H9 (cell line): ENCODE measurements around the gene PDGFRB. TPM values are rescaled to one million over a fixed set of nuclear protein-coding genes. Genes with fewer than 3 reads are reported as not detected.

Source experiments
- DNase-seq: peaks from one replicate; pipeline ENCODE4 v3.0.0-alpha.2; 2017
- H2AFZ ChIP-seq: one replicate; pipeline ENCODE4 v1.6.1; 2013; ENCODE audit warnings: mild to moderate bottlenecking, low read length, control low read depth, moderate library complexity
- H2AK5ac ChIP-seq: 2 replicates; pipeline ENCODE4 v1.6.1; 2013; ENCODE audit warnings: low read length, control low read depth, mixed read lengths; ENCODE audit not compliant: insufficient read length
- H2BK120ac ChIP-seq: one replicate; pipeline ENCODE4 v1.6.1; 2013; ENCODE audit warnings: low read depth, mild to moderate bottlenecking, low read length, control low read depth, inconsistent platforms; ENCODE audit not compliant: poor library complexity, severe bottlenecking
- H2BK12ac ChIP-seq: 2 replicates; pipeline ENCODE4 v1.6.1; 2013; ENCODE audit warnings: low read length, control low read depth, mixed read lengths, low read depth; ENCODE audit not compliant: insufficient read length
- H2BK15ac ChIP-seq: 2 replicates; pipeline ENCODE4 v1.6.1; 2013; ENCODE audit warnings: low read depth, low read length, control low read depth
- H2BK20ac ChIP-seq: one replicate; pipeline ENCODE4 v1.6.1; 2013; ENCODE audit warnings: low read depth, mild to moderate bottlenecking, low read length, control low read depth, inconsistent platforms; ENCODE audit not compliant: poor library complexity, severe bottlenecking
- H2BK5ac ChIP-seq: 2 replicates; pipeline ENCODE4 v1.6.1; 2013; ENCODE audit warnings: low read length, control low read depth, mixed read lengths; ENCODE audit not compliant: insufficient read length
- H3K14ac ChIP-seq: 2 replicates; pipeline ENCODE4 v1.6.1; 2013; ENCODE audit warnings: low read length, control low read depth; ENCODE audit not compliant: insufficient read depth
- H3K18ac ChIP-seq: 2 replicates; pipeline ENCODE4 v1.6.1; 2013; ENCODE audit warnings: low read depth, mild to moderate bottlenecking, mixed read lengths, low read length, control low read depth; ENCODE audit not compliant: insufficient read length
- H3K23ac ChIP-seq: 2 replicates; pipeline ENCODE4 v1.6.1; 2013; ENCODE audit warnings: low read length, control low read depth, mixed read lengths, low read depth; ENCODE audit not compliant: insufficient read length
- H3K23me2 ChIP-seq: 2 replicates; pipeline ENCODE4 v1.6.1; 2013; ENCODE audit warnings: low read depth, mild to moderate bottlenecking, mixed read lengths, low read length, control low read depth; ENCODE audit not compliant: insufficient read length, poor library complexity, severe bottlenecking
- H3K27ac ChIP-seq: 2 replicates; pipeline ENCODE4 v1.5.1; 2013; ENCODE audit warnings: low read length, control low read depth, mixed read lengths, low read depth; ENCODE audit not compliant: insufficient read length
- H3K27me3 ChIP-seq: 2 replicates; pipeline ENCODE4 v1.6.1; 2013; ENCODE audit warnings: low read length, control low read depth, inconsistent platforms; ENCODE audit not compliant: insufficient read depth
- H3K4ac ChIP-seq: 2 replicates; pipeline ENCODE4 v1.6.1; 2013; ENCODE audit warnings: low read depth, mild to moderate bottlenecking, control low read depth, inconsistent platforms, low read length, moderate library complexity
- H3K4me1 ChIP-seq: 2 replicates; pipeline ENCODE4 v1.6.1; 2013; ENCODE audit warnings: low read length, control low read depth, inconsistent platforms; ENCODE audit not compliant: insufficient read depth
- H3K4me2 ChIP-seq: 2 replicates; pipeline ENCODE4 v1.6.1; 2013; ENCODE audit warnings: low read length, control low read depth, mixed read lengths; ENCODE audit not compliant: insufficient read length, insufficient read depth
- H3K56ac ChIP-seq: 2 replicates; pipeline ENCODE4 v1.6.1; 2013; ENCODE audit warnings: low read depth, mild to moderate bottlenecking, mixed read lengths, low read length, control low read depth; ENCODE audit not compliant: insufficient read length
- H3K79me1 ChIP-seq: 2 replicates; pipeline ENCODE4 v1.6.1; 2013; ENCODE audit warnings: low read depth, mild to moderate bottlenecking, moderate library complexity, low read length, control low read depth, inconsistent platforms; ENCODE audit not compliant: insufficient read depth, poor library complexity, severe bottlenecking
- H3K79me2 ChIP-seq: 2 replicates; pipeline ENCODE4 v1.6.1; 2013; ENCODE audit warnings: low read length, control low read depth, inconsistent platforms; ENCODE audit not compliant: insufficient read depth
- H3K9ac ChIP-seq: 2 replicates; pipeline ENCODE4 v1.6.1; 2013; ENCODE audit warnings: low read length, control low read depth, mixed read lengths; ENCODE audit not compliant: insufficient read length; ENCODE audit errors: extremely low read depth
- H3K9me3 ChIP-seq: one replicate; pipeline ENCODE4 v1.6.1; 2013; ENCODE audit warnings: low read depth, low read length, inconsistent platforms; ENCODE audit not compliant: control insufficient read depth
- H3T11ph ChIP-seq: one replicate; pipeline ENCODE4 v1.6.1; 2013; ENCODE audit warnings: mild to moderate bottlenecking, low read length, control low read depth, inconsistent platforms
- H4K20me1 ChIP-seq: one replicate; pipeline ENCODE4 v1.6.1; 2013; ENCODE audit not compliant: control insufficient read depth, insufficient read length, insufficient read depth
- H4K5ac ChIP-seq: 2 replicates; pipeline ENCODE4 v1.6.1; 2013; ENCODE audit warnings: low read depth, mild to moderate bottlenecking, mixed read lengths, low read length, control low read depth; ENCODE audit not compliant: insufficient read length
- H4K8ac ChIP-seq: replicated peaks from 2 replicates; pipeline ENCODE4 v1.6.1; 2013; ENCODE audit warnings: low read length, control low read depth, mixed read lengths, low read depth; ENCODE audit not compliant: insufficient read length
- H4K91ac ChIP-seq: 2 replicates; pipeline ENCODE4 v1.6.1; 2013; ENCODE audit warnings: low read depth, mild to moderate bottlenecking, moderate library complexity, mixed read lengths, low read length, control low read depth; ENCODE audit not compliant: insufficient read length
- H3K27ac Mint-ChIP-seq, 3 experiments: 2 replicates in 2 of 3; 3 replicates in 1 of 3; pipeline ENCODE4 v1.8.0; 2020 to 2021; ENCODE audit warnings: mixed read lengths in 3 of 3, mild to moderate bottlenecking in 1 of 3, moderate library complexity in 1 of 3
- H3K27me3 Mint-ChIP-seq: 2 replicates; pipeline ENCODE4 v1.8.0; 2021; ENCODE audit warnings: low read depth, mild to moderate bottlenecking, moderate library complexity, mixed read lengths
- H3K36me3 Mint-ChIP-seq, 3 experiments: 2 replicates in 2 of 3; 3 replicates in 1 of 3; pipeline ENCODE4 v1.8.0; 2020 to 2021; ENCODE audit warnings: low read depth in 3 of 3, mixed read lengths in 3 of 3; ENCODE audit not compliant: insufficient read depth in 1 of 3
- H3K4me1 Mint-ChIP-seq, 2 experiments: 2 replicates each; pipeline ENCODE4 v1.8.0; 2020; ENCODE audit warnings: mixed read lengths in 2 of 2
- H3K4me3 Mint-ChIP-seq, 2 experiments: 2 replicates in 1 of 2; 3 replicates in 1 of 2; pipeline ENCODE4 v1.8.0; 2020 to 2021; ENCODE audit warnings: mild to moderate bottlenecking in 2 of 2, mixed read lengths in 2 of 2, moderate library complexity in 1 of 2
- H3K9me3 Mint-ChIP-seq, 2 experiments: 2 replicates in 1 of 2; 3 replicates in 1 of 2; pipeline ENCODE4 v1.8.0; 2020; ENCODE audit warnings: mild to moderate bottlenecking in 2 of 2, mixed read lengths in 2 of 2, moderate library complexity in 1 of 2
- WGBS: extraction: QIAGEN DNeasy Blood & Tissue Kit; methylation state at CpG from one replicate; pipeline ENCODE4 v1.1.7; 2013; ENCODE audit warnings: missing lambda C conversion rate, low lambda C conversion rate, mixed read lengths; ENCODE audit not compliant: insufficient read length; ENCODE audit errors: extremely low coverage; 5-methylcytosine and 5-hydroxymethylcytosine counted together
- total RNA-seq: library from RNA; stranded (reverse); gene quantifications from 2 replicates; pipeline ENCODE4 v1.2.1, GENCODE V29; 2021
- TF ChIP-seq, protein P1 (sequence below): fragments of 200-600 bp; sonication (generic); conservative IDR thresholded peaks from 3 replicates; pipeline ENCODE4 v1.8.0; 2021; ENCODE audit warnings: antibody characterized with exemption, mild to moderate bottlenecking

Gene PDGFRB
- total RNA-seq, 1 experiment from 2014 or later, result 2.2 TPM

DNA sequence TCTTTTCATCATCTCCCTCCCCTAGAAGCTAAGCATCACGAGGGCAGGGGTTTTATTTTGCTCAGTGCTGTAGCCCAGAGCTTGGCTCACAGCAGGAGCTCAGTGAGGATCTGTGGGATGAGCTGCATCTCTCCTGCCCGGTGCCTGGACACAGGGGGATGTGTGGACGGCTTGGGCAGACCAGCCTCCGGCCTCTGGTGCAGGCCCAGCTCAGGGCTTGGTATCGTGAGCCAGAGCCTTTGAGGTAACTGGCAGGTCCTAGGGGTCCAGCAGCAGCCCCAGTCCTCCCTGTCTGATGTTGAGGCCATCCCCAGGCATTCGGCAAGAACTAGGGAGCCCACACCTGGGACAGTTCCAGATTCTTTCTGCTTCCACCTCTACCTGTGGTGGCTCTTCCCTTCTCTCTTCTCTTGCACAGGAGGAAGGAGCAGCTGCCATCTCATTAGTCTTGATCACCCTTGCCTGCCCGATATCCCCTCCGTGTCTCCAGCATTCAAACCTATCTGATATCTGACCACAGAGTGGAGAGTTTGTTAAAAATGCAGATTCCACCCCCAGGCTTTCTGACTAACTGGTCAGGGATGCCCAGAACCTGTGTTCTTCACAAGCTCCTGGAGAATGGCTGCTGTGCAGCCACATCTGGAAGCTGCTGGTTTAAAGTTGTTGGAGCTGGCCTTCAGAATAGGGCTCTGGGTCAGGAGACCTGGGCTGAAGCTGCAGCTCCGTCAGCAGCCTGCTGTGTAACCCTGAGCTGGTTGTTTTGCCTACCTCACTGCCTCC lies 26.3 kb upstream of the PDGFRB start:
- Histone ChIP-seq H3K4me1 (peaks cover 5% of the 10 kb centered on the region; the same call in 1 of the 2 replicates), H3T11ph (no peak overlapping the region), H3K23ac (no peak overlapping the region), H3K18ac (no peak overlapping the region), H3K9me3 (no peaks in the 10 kb centered on the region), H2BK15ac (no peak overlapping the region), H2BK12ac (no peak overlapping the region), H3K27me3 (peaks cover 4% of the 10 kb centered on the region; the same call in 1 of the 2 replicates), H3K9ac (no peak overlapping the region), H2BK120ac (no peak overlapping the region), H3K14ac (no peak overlapping the region), H2BK5ac (no peak overlapping the region), H4K20me1 (no peaks in the 10 kb centered on the region), H4K8ac (no peak overlapping the region), H3K79me1 (no peaks in the 10 kb centered on the region), H3K23me2 (no peaks in the 10 kb centered on the region), H2BK20ac (no peak overlapping the region), H4K91ac (no peak overlapping the region), H3K27ac (no peak overlapping the region), H4K5ac (no peak overlapping the region), H3K56ac (no peak overlapping the region), H2AK5ac (no peak overlapping the region), H3K79me2 (no peaks in the 10 kb centered on the region), H3K4ac (no peak overlapping the region), H2AFZ (no peak overlapping the region), H3K4me2 (no peak overlapping the region)
- no CpG with 5 or more reads among the region's 9 CpGs for WGBS
- H3K27ac Mint-ChIP-seq, result peak overlapping the region in 1 of 3 experiments; percentile 24; a peak in 1 of 7 replicates
- H3K27me3 Mint-ChIP-seq, result peaks cover 67% of the 10 kb centered on the region
- H3K4me3 Mint-ChIP-seq, result no peak overlapping the region
- H3K4me1 Mint-ChIP-seq, result peaks cover 15 to 20% of the 10 kb centered on the region in 2 experiments
- H3K36me3 Mint-ChIP-seq, result no peaks in the 10 kb centered on the region; a peak in 1 of 7 replicates
- no peak for DNase-seq
- TF ChIP-seq, protein P1, sequence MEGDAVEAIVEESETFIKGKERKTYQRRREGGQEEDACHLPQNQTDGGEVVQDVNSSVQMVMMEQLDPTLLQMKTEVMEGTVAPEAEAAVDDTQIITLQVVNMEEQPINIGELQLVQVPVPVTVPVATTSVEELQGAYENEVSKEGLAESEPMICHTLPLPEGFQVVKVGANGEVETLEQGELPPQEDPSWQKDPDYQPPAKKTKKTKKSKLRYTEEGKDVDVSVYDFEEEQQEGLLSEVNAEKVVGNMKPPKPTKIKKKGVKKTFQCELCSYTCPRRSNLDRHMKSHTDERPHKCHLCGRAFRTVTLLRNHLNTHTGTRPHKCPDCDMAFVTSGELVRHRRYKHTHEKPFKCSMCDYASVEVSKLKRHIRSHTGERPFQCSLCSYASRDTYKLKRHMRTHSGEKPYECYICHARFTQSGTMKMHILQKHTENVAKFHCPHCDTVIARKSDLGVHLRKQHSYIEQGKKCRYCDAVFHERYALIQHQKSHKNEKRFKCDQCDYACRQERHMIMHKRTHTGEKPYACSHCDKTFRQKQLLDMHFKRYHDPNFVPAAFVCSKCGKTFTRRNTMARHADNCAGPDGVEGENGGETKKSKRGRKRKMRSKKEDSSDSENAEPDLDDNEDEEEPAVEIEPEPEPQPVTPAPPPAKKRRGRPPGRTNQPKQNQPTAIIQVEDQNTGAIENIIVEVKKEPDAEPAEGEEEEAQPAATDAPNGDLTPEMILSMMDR, result no peak
- H3K9me3 Mint-ChIP-seq, result no peaks in the 10 kb centered on the region; a peak in 1 of 5 replicates
